NOMO-1 treated with DMSO at 0.1 percent for 48 hours (cell line): ENCODE measurements around the gene PDE9A.

ENCODE experiments used
- DNase-seq: peaks from one replicate; lab custom pipeline; 2025; ENCODE audit not compliant: unreplicated experiment; lab: John Stamatoyannopoulos, UW

Gene PDE9A

GRCh38 chr21:42734323-42734971 is 81.0 kb downstream of the PDE9A start:
- peak; percentile 42 for DNase-seq

- DNase-seq: no peak
Measured at GRCh38 chr21:42735061-42735460, 81.6 kb downstream of the PDE9A start.

DNA sequence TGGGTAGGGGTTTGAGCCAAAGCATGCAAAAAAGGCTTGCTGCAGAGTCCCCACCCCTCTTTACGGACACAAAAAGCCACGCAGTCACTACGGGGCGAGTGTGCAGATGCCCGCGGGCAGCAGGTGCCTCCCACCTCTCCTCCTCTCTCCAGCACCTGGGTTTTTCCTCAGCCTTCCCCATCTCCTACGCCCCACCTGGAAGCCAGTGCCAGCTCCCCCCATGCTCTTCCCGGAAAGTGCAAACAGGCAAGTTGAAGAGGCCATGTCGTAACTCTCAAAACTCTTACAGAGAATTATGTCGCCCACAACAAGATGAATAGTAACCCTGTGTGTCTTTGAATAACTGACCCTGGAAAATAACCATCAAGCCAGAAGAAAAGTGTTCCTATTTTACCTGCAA is 82.5 kb downstream of the PDE9A start:
- no peak for DNase-seq

GRCh38 chr21:42736646-42737350 is 83.4 kb downstream of the PDE9A start:
- no peak for DNase-seq

DNA sequence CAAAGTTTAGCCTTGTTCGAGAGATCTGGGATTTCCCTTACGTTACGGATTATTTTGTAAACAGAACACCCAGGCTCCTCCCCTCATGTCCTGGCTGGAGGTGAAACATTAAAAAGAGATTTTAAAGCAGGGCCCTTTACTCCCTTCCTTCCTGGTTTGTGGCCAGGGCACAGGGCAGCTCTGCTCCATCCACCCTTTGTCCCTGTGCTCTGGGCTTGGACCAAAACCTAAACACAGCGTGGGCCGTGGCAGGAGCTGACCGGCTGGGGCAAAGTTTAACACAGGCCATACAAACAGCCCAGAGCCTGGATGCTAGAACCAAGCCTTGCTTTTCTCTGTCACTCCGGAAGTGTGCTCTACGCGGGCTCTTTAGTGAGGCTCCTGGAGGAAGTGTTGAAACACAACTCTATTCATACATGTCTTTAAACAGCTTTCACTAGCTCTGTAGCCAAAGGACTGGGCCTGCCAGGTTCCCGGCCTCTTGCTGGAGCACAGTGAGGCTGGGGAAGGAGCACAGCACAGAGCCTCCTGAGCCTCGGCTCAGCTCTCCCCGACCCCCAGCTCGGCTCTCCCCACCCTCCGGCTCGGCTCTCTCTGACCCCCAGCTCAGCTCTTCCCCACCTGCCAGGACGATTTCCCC is 84.7 kb downstream of the PDE9A start:
- DNase-seq: peak; percentile 89

- DNase-seq: no peak
Measured at GRCh38 chr21:42739061-42739931, 85.9 kb downstream of the PDE9A start.

DNA sequence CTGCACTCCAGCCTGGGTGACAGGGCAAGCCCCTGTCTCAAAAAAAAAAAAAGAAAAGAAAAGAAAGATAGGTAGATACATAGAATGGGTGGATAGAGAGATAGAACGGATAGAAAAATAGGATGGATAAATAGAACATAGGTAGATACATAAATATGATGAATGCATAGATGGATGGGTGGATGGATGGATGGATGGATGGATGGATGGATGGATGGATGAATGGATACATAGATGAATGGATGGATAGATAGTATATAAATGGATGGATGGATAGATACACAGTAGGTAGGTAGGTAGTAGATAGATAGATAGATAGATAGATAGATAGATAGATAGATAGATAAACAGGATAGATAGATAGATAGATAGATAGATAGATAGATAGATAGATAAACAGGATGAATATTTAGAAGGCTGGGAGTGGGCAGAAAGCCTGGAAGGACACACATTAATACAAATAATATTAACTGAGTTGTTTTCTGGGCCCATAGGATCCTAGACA is 87.0 kb downstream of the PDE9A start:
- DNase-seq: no peak

DNA sequence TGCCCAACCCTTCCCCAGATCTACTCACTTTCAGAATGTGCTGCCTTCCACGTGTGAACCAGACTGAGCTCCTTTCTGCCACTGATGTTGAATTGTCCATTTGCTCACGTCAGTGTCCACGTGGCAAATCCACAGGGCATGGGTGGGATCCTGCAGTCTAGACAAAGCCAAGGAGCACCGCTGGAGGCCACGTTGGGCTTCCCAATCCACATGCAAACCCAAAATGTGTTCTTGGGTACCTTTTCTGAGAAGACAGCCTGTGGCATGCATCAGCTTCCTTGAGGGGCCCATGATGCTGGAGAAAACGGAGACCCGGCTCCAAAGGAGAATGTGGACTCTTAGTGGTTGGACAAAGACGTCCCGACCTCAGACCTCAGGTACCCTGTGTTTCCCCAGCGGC is 87.6 kb downstream of the PDE9A start:
- DNase-seq: no peak

DNA sequence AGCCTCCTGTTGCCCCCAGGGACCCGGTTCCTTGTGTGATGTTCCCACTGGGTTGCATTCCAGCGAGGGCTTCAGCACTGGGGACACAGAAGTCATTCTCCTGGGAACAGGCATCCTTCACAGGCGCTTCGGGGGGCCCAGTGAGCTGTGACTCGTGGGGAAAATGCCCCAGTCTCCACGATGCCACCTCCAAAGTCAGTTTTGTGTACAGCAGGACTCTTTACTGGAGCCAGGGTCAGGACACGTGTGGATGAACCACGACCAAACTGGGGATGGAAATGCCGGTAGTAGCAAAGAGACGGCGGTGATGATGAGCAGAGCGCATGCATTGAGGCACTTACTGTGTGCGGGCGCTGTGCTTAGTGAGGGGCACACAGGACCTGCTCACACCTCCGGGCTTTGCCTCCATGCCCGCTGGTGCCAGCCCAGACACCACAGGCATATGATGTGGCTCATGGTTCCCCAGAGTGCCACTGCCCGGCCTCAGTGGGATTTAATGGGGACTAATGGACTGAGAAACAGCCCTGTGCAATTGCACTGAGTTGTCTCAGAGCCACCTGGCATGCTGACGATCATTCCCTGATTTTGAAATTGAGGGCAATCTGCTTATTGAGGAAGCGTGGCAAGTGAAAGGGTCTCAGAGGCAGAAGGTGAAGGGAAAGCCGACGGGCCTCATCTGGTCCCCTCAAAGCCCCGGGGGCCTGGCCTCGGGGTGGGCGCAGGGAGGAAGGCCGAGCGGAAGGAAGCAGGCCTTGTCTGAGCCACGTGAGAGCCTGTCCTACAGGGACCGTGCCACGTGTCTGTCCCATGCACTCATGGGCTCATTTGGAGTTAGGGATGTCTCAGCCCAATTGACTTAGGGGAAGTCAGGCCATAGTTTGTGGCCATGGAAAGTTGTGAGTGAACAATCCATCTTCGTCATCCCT is 91.4 kb downstream of the PDE9A start:
- no peak for DNase-seq

DNA sequence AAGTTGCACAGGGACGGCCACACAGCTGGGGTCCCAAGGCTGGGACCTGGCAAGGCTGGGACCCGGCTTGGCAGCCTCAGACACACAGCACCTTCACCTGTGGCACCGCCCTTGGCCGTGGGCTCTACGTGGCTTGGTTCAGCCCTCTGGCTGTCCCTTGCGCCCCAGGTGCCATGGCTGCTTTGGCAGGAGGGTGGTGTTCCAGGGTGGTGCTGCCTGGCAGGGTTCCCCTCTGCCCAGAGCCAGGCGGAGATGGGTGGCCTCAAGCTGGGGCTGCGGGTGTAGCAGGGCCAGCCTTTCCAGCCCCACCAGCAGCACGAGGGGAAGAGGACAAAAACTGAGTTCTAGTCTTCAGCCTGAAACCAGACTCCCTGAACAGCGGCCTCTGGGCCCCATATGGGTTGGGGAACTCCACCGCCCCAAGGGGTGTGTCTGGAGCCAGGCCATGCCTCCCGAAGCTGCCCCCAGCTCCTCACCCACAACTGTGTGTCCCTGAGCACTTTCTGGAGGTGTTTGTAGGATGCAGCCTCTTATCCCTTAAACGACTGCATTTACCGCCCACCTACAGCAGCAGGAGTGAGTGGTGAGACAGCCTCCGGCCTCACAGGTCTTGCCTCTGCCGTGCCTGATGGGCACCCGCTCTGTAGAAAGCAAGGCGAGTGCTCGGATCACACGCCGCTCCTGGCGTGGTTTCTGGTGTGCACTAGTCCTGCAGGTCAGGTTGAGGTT is 92.3 kb downstream of the PDE9A start:
- DNase-seq: no peak

GRCh38 chr21:42746240-42746592 is 92.8 kb downstream of the PDE9A start:
- DNase-seq: peak; percentile 12

DNA sequence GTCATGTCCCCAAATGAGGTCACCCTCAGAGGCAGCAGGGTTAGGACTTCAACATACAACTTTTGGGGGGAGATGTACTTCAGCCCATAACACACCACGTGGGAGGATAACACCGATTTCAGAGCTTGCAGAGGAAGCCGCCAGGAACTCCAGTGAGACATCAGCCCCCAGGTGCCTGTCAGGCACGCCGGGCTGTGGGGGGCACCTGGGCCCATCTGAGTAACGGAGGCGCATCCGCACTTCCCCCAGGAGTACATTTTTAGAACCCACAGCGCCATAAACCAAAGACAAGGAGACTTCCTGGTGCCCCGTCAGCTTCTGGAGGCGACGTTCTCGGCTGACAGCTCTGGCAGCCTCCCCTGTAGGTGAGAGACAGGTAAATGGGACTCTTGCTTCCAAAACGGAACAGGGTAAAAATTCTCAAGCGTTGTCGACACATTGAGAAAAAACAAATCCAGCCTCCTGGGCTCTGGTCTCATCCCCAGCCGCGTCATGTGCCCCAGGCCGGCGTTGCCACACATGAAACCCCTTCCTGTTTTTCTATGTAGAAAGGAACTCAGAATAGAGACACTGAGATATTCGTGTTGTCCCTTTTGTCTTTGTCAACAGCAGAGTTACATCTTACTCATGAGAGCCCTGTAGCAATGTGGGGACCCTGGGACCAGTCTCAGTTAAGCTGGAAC is 93.3 kb downstream of the PDE9A start:
- peak; percentile 82 for DNase-seq

DNA sequence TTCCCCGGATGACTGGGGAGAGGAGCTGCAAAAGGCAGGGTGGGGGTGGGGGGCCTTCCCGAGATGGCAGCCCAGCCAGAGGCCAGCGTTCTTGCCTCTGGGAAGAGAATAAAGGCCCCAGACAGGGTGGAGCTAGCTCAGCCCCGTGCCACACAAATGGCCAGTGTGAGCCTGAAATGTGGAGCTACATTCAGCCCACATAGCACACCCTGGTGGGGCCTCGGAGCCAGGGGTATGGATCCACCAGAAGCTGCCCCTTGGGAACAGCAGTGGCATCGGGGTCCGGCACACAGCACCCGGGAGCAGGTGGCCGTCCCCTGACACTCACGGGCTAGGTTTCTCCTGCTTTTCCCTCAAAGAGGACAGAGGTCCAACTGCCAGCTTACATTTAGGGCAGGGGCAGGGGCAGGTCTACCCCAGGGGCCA is 93.9 kb downstream of the PDE9A start:
- no peak for DNase-seq

- DNase-seq: no peak
Measured at GRCh38 chr21:42747746-42748351, 94.4 kb downstream of the PDE9A start.

DNA sequence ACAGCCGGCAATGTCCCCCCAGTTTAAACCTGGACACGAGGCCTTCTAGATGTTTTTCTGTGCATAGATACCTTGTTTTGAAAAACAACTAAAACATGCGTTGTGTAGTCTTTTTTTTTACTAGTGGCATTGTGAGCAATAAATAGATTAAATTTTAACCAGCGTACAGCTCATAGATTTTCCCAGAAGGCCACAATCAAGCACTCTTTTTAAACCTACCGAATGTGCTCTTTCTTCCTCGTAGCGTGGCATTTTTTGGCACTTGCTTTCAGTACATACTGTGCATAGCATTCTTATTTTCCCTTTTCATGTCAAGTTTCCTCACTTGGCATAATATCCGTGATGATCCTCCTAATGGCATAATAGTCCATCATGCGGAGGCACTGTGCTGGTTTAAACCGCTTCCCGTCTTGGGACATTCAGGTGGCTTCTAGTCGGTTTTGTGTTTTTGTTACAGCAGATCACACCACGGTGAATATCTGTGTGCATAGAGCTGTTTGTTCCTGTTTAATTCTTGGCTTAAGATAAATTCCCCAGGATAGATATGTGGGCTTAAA is 95.3 kb downstream of the PDE9A start:
- no peak for DNase-seq

GRCh38 chr21:42750737-42751530 is 97.5 kb downstream of the PDE9A start:
- DNase-seq: no peak

DNA sequence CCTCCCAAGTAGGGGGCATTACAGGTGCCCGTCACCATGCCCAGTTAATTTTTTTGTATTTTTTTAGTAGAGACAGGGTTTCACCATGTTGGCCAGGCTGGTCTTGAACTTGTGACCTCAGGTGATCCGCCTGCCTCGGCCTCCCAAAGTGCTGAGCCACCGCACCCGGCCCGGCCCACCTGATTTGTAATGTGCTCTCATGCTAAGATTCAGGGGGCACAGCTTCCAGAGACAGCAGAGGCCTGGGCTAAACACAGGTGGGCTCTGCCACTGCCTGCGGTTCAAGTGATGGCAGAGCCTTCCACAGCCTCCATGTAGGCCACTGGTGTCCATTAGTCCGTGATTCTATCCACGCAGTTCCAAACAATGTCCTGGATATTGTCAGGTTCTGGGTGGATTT is 98.4 kb downstream of the PDE9A start:
- no peak for DNase-seq
